Large intestine (tissue), 12 donors: Measurements from ENCODE around the gene MAGEA8. TPM values are rescaled to one million over a fixed set of nuclear protein-coding genes. Genes with fewer than 3 reads are reported as not detected.
"Not testable (repeated sequence)": the region's sequence is repeated elsewhere in the genome, so short reads cannot be mapped to it uniquely, and the experiment has no call there.

Experiments used
- DNase-seq, 2 donors: peaks; one replicate each; pipeline versions ENCODE4 v3.0.0 to v3.0.0-alpha.2; 2013
- H3K27ac ChIP-seq: one replicate; pipeline ENCODE4 v1.5.1; 2013; ENCODE audit warnings: low read length
- H3K27me3 ChIP-seq: 2 replicates; pipeline ENCODE4 v1.6.1; 2013; ENCODE audit warnings: low read length; ENCODE audit not compliant: control insufficient read depth, insufficient read depth
- H3K36me3 ChIP-seq: 2 replicates; pipeline ENCODE4 v1.6.1; 2013; ENCODE audit warnings: low read length; ENCODE audit not compliant: control insufficient read depth, insufficient read depth
- H3K4me1 ChIP-seq: one replicate; pipeline ENCODE4 v1.6.1; 2013; ENCODE audit warnings: low read length; ENCODE audit not compliant: control insufficient read depth, insufficient read depth
- H3K4me3 ChIP-seq: one replicate; pipeline ENCODE4 v1.5.1; 2013; ENCODE audit warnings: low read length
- H3K9me3 ChIP-seq: one replicate; pipeline ENCODE4 v1.6.1; 2013; ENCODE audit warnings: mild to moderate bottlenecking, low read depth, low read length, moderate library complexity; ENCODE audit not compliant: control insufficient read depth
- WGBS: methylation state at CpG from one replicate; pipeline ENCODE4 v1.1.5; 2013; ENCODE audit warnings: low lambda C conversion rate; ENCODE audit not compliant: insufficient coverage; 5-methylcytosine and 5-hydroxymethylcytosine counted together
- long read RNA-seq, 11 donors: transcript quantifications; one replicate each; lab custom pipeline, GENCODE V29; 2026
- polyA plus RNA-seq: library from polyadenylated mRNA; unstranded; fragments of 120-200 nt; gene quantifications from one replicate; pipeline ENCODE4 v1.2.1, GENCODE V29; 2013

Gene MAGEA8, protein sequence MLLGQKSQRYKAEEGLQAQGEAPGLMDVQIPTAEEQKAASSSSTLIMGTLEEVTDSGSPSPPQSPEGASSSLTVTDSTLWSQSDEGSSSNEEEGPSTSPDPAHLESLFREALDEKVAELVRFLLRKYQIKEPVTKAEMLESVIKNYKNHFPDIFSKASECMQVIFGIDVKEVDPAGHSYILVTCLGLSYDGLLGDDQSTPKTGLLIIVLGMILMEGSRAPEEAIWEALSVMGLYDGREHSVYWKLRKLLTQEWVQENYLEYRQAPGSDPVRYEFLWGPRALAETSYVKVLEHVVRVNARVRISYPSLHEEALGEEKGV
- polyA plus RNA-seq, result 0.12 TPM
- long read RNA-seq, donor 1, result 0 reads
- long read RNA-seq, donor 2, result 0 reads
- long read RNA-seq, donor 3, result 0 reads
- long read RNA-seq, donor 4, result 0 reads
- long read RNA-seq, donor 5, result 0 reads
- long read RNA-seq, donor 6, partial matches to known transcripts, result 0 of 1 reads
- long read RNA-seq, donor 6, other reads (novel, unspliced or antisense), result 0 of 1 reads
- long read RNA-seq, donor 7, result 0 reads
- long read RNA-seq, donor 8, result 0 reads
- long read RNA-seq, donor 9, result 0 reads
- long read RNA-seq, donor 10, result 0 reads
- long read RNA-seq, donor 11, result 0 reads

DNA sequence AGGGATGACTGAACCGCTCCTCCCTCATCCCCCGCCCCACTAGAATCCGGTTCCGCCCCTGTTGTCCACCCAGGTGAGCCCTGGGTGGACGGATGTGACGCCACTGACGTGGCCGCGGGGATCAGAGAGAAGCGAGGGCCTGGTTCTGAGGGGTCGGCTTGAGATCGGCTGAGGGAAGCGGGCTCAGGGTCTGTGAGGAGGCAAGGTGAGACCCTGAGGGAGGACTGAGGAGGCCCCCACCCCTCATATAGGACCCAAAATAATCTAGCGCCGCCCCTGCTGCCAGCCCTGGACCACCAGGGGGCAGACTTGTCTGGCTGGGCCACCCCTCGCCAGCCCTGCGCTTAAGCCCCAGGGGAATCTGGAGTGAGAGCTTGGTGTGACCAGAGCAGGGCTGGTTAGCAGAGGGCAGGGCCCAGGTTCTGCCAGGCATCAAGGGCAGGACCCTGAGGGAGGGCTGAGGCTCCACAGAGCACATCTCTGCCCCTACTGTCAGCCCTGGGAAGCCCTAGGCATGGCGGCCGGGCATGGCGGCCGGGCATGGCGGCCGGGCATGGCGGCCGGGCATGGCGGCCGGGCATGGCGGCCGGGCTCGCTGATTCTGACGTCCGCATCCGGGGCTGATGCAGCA, at the start of gene MAGEA8:
Gene MAGEA8 (plus strand): TSS at position 103 of the 631 bp plus-strand sequence. CDS start 3,090 bp downstream, outside the sequence.
- no peak for DNase-seq
- Histone ChIP-seq H3K27me3 (no peaks in the 10 kb centered on the region), H3K4me3 (no peak within 1 kb of the TSS), H3K9me3 (no peaks in the 10 kb centered on the region), H3K4me1 (no peaks in the 10 kb centered on the region), H3K36me3 (no peaks in the 10 kb centered on the region), H3K27ac (no peak within 1 kb of the TSS)
- no CpG with 5 or more reads among the region's 33 CpGs for WGBS

DNA sequence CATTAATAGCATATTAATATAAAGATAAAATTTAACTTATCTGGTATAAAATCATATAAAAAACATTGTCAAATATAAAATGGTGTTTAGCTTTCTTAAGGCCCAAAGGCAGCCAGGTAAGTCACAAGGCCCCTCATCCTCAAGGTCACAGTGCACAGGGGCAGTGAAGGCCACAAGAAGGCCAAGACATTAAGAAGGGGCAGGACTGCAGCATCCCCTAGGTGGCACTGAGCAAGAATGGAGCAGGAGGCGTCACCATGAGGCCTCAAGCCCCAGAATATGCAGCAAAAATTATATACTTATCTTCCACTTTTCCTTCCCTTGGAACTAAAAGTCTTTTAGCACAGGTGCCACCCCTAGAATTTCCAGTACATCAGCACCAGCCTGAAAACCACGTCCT, 49.5 kb upstream of the MAGEA8 start:
- no peak for DNase-seq
- Histone ChIP-seq H3K9me3 (no peaks in the 10 kb centered on the region), H3K27ac (no peak overlapping the region), H3K4me1 (no peaks in the 10 kb centered on the region), H3K27me3 (no peaks in the 10 kb centered on the region), H3K4me3 (no peak overlapping the region), H3K36me3 (no peaks in the 10 kb centered on the region)
- no CpG with 5 or more reads among the region's 2 CpGs for WGBS

DNA sequence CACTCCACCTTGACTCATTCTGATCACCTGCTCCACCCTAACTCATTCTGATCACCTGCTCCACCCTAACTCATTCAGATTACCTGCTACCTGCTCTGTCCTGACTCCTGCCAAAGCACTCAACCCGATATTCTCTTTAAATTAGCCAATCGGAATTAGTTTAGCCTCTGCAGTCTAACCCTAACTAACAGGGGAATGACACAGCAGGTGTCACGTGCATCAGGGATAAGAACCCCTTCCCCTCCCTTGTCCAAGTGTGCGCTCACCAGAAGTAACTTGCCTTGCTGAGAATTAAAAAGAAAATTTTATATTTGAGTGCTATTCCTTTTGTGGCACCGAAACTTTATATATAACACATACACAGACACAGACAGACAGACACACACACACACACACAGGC, 44.3 kb upstream of the MAGEA8 start:
- not testable (repeated sequence) for H3K9me3 ChIP-seq, H3K4me3 ChIP-seq, H3K27me3 ChIP-seq, H3K27ac ChIP-seq, H3K4me1 ChIP-seq, H3K36me3 ChIP-seq, DNase-seq
- WGBS, result no CpG with 5 or more reads among the region's 5 CpGs

DNA sequence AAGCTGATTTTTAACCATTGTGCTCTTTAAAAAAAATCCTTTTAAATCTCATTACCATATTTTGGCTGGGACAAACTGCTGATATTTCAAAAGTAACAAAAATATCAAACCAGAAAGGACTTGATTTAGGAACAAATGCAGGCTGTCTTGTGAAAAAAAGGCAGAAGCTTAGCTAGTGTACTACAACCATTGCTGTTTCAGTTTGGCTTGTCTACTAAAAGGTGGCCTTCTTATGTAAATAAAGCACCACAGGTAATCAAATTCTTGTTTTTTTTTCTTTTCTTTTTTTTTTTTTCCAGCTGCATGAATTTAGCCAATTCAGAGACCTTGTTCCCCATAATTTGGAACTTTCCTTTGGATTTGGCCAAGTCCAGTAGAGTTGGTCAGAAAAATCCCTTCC, 43.8 kb upstream of the MAGEA8 start:
- Histone ChIP-seq H3K4me3 (no peak overlapping the region), H3K4me1 (no peaks in the 10 kb centered on the region), H3K27me3 (no peaks in the 10 kb centered on the region), H3K9me3 (no peaks in the 10 kb centered on the region), H3K36me3 (no peaks in the 10 kb centered on the region), H3K27ac (no peak overlapping the region)
- no peak for DNase-seq

DNA sequence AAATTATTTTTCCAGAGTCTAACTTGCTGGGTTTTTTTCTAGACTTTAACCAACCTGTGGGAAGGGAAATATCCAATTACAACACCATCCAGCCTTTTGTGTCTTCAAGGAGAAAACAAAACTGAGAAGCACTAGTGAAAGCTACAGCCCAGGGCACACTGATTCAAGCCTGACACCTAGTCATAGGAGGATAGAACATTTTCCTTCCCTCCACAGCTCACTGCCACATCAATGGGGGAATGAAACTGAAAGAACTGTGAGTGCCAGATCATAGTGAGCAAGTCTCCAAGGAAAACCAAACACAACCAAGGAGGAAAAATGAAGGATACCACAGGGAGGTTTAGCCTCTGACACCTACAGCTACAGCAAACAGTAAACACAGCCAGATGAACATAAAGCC, 43.3 kb upstream of the MAGEA8 start:
- no peaks in the 10 kb centered on the region for H3K4me1 ChIP-seq
- no peak for DNase-seq
- H3K27ac ChIP-seq, result no peak overlapping the region
- no peaks in the 10 kb centered on the region for H3K9me3 ChIP-seq
- H3K36me3 ChIP-seq, result no peaks in the 10 kb centered on the region
- no peaks in the 10 kb centered on the region for H3K27me3 ChIP-seq
- no peak overlapping the region for H3K4me3 ChIP-seq

DNA sequence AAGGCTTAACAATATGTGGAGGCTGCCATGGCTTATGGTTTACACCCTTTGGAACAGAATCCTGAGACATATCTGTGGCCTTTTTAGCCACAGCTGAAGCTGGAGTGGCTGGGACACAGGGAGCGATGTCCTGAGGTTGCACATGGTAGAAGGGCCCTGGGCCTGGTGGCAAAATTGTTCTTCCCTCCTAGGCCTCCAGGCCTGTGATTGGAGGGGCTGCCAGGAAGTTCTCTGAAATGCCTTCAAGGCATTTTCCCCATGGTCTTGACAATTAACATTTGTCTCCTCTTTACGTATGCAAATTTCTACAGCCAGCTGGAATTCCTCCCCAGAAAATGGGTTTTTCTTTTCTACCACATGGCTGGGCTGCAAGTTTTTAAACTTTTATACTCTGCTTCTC, 39.1 kb upstream of the MAGEA8 start:
- no CpG with 5 or more reads among the region's 2 CpGs for WGBS
- H3K27ac ChIP-seq, result no peak overlapping the region
- H3K27me3 ChIP-seq, result no peaks in the 10 kb centered on the region
- no peak for DNase-seq
- no peak overlapping the region for H3K4me3 ChIP-seq
- no peaks in the 10 kb centered on the region for H3K9me3 ChIP-seq
- H3K4me1 ChIP-seq, result no peaks in the 10 kb centered on the region
- no peaks in the 10 kb centered on the region for H3K36me3 ChIP-seq

DNA sequence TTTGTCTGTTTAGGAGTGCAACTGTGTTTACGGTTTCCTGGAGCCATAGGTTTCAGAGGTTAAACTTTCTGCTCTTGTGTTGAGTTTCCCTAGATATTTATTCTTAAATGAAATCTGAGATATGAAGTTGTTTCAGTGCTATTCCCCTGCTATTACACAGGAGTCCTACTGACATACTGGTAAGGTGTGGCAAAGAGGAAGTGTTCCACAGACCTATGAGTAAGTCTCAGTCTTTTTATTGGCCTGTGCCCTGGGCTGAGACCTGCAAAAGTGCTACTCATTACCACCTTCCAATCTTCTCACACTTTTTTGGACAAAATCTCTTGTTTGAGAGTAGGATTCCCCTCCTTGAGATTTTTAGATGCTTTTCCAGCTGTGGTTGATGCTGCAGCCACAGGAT, 35.6 kb upstream of the MAGEA8 start:
- H3K9me3 ChIP-seq, result no peaks in the 10 kb centered on the region
- no peaks in the 10 kb centered on the region for H3K27me3 ChIP-seq
- no CpG with 5 or more reads among the region's 1 CpG for WGBS
- H3K4me1 ChIP-seq, result no peaks in the 10 kb centered on the region
- H3K36me3 ChIP-seq, result no peaks in the 10 kb centered on the region
- H3K27ac ChIP-seq, result no peak overlapping the region
- no peak overlapping the region for H3K4me3 ChIP-seq
- DNase-seq, result no peak

DNA sequence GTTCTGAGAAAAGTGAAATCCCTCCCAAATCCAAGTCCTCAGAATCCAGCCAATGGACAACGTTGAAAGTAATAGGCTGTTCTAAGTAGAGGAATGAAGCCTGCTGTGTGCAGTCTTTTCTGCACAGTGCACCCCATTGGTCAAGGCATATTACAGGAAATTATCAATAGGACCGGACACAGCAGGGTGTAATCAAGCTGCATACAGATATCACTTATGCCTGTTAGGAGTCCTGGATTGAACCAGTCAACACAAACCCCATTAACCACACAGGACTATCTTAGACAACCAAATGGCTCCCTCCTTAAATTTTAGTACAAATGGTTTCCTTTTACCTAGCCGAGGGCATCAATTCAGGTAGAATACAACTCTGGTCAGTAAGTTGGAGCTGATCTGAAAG, 34.2 kb upstream of the MAGEA8 start:
- no peaks in the 10 kb centered on the region for H3K9me3 ChIP-seq
- H3K27me3 ChIP-seq, result no peaks in the 10 kb centered on the region
- no peak for DNase-seq
- no peaks in the 10 kb centered on the region for H3K4me1 ChIP-seq
- no peak overlapping the region for H3K4me3 ChIP-seq
- no peak overlapping the region for H3K27ac ChIP-seq
- H3K36me3 ChIP-seq, result no peaks in the 10 kb centered on the region
- whole genome bisulfite sequencing, result no CpG with 5 or more reads among the region's 3 CpGs

DNA sequence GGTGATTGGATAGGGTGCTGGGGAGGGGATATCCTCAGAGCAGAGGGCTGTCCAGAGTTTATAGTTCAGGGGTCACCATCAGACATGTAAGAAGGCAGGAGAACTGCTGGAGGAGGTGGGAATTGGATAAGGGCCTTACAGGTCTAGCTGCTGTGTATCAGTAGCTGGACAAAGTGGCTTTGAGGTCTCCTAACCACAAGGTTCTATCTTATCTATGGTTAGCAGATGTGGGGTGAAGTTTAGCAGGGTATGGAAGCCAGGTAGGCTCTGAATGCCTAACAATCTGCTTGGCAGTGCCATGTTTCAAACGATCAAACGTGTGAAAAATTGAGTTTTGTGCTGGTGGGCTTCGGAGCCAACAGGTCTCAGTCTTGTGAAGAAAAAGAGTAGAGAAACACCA, 32.1 kb upstream of the MAGEA8 start:
- Histone ChIP-seq H3K27me3 (no peaks in the 10 kb centered on the region), H3K36me3 (no peaks in the 10 kb centered on the region), H3K9me3 (no peaks in the 10 kb centered on the region), H3K27ac (no peak overlapping the region), H3K4me1 (no peaks in the 10 kb centered on the region), H3K4me3 (no peak overlapping the region)
- no CpG with 5 or more reads among the region's 3 CpGs for WGBS
- no peak for DNase-seq

DNA sequence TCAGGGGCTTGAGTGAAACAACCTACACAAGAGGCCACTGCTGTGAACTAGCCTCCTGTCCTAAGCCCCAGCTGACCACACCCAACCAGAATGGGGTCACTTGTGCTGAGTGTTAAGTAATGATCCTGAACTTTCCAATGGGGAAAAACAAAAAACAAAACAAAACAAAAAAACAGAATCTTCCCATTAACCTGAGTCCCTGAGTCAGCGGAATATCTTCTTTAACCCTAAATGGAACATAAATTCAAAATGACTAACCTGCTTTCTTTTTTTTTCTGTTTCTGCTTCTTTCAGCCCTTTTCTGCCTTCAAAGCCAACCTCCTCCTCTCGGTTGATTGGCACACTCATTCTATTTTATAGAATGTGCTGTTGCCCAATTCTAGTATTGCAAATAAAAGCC, 31.2 kb upstream of the MAGEA8 start:
- no CpG with 5 or more reads among the region's 2 CpGs for WGBS
- DNase-seq, result no peak

DNA sequence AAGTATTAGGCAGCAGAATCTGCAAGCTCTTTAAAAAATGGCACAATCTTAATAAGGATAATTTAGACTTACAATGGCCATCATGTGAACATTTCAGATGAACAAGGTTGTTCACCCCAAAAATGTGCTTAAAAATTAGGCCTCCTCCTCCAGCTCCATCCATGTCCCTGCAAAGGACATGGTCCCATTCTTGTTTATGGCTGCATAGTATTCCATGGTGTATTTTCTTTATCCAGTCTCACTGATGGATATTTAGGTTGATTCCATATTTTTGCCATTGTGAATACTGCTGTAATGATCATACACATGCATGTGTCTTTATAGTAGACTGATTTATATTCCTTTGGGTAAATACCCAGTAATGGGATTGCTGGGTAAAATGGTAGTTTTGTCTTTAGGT, 29.1 kb upstream of the MAGEA8 start:
- H3K9me3 ChIP-seq, result no peaks in the 10 kb centered on the region
- DNase-seq, result no peak
- H3K27me3 ChIP-seq, result no peaks in the 10 kb centered on the region
- H3K27ac ChIP-seq, result no peak overlapping the region
- no peaks in the 10 kb centered on the region for H3K4me1 ChIP-seq
- H3K4me3 ChIP-seq, result no peak overlapping the region
- no peaks in the 10 kb centered on the region for H3K36me3 ChIP-seq

More for the DNA sequence above, 31.2 kb upstream of the MAGEA8 start:
- Histone ChIP-seq H3K27me3 (no peaks in the 10 kb centered on the region), H3K4me3 (no peak overlapping the region), H3K27ac (no peak overlapping the region), H3K36me3 (no peaks in the 10 kb centered on the region), H3K9me3 (no peaks in the 10 kb centered on the region), H3K4me1 (no peaks in the 10 kb centered on the region)
